ENCODE measurements around the gene AVPI1.
"Not testable (repeated sequence)": the region's sequence is repeated elsewhere in the genome, so short reads cannot be mapped to it uniquely, and the experiment has no call there.

GRCh38 chr10:97649405-97649750 is 37.7 kb downstream of the AVPI1 start:
- TF ChIP-seq POLR2A, CTCF, EP300 (IDR thresholded peaks at IDR 0.05): not testable (repeated sequence)

Measured in tibial nerve (tissue), 4 donors.